DND-41 (cell line): ENCODE data around the gene CCDC82.

Experiments used
- ATAC-seq: fragments of 200-7000 bp; cut with Tn5 transposase; 3 replicates; pipeline ENCODE4 v1.9.1; 2021; ENCODE audit warnings: low read depth; ENCODE audit not compliant: insufficient read depth
- DNase-seq: peaks from one replicate; pipeline ENCODE4 v3.0.0-alpha.2; 2020
- H2AFZ ChIP-seq: 2 replicates; pipeline ENCODE4 v1.6.0; 2012; ENCODE audit warnings: low read depth, low read length
- H3K27ac ChIP-seq: 2 replicates; pipeline ENCODE4 v1.5.1; 2012; ENCODE audit warnings: low read length, inconsistent platforms
- H3K27me3 ChIP-seq: fragments of 200-600 bp; sonication (generic); 2 replicates; pipeline ENCODE4 v1.6.0; 2012; ENCODE audit warnings: low read length, mild to moderate bottlenecking, inconsistent platforms; ENCODE audit not compliant: insufficient read depth, poor library complexity
- H3K36me3 ChIP-seq: 2 replicates; pipeline ENCODE4 v1.5.1; 2012; ENCODE audit warnings: low read length, inconsistent platforms; ENCODE audit not compliant: insufficient read depth
- H3K4me1 ChIP-seq: 2 replicates; pipeline ENCODE4 v1.5.1; 2012; ENCODE audit warnings: mild to moderate bottlenecking, low read length; ENCODE audit not compliant: insufficient read depth
- H3K4me2 ChIP-seq: 2 replicates; pipeline ENCODE4 v1.6.0; 2012; ENCODE audit warnings: mild to moderate bottlenecking, moderate library complexity, low read length, inconsistent platforms; ENCODE audit not compliant: insufficient read depth
- H3K4me3 ChIP-seq, 2 experiments: fragments of 200-600 bp in 1 of 2; shearing (Covaris generic) in 1 of 2; 2 replicates each; pipeline ENCODE4 v1.5.1; 2012 to 2016; ENCODE audit warnings: inconsistent platforms in 2 of 2, low read length in 2 of 2, mild to moderate bottlenecking in 2 of 2, low read depth in 1 of 2, moderate library complexity in 1 of 2
- H3K79me2 ChIP-seq: 2 replicates; pipeline ENCODE4 v1.6.0; 2012; ENCODE audit warnings: low read length, inconsistent platforms; ENCODE audit not compliant: insufficient read depth
- H3K9ac ChIP-seq: 2 replicates; pipeline ENCODE4 v1.6.0; 2012; ENCODE audit warnings: low read depth, mild to moderate bottlenecking, inconsistent platforms, low read length, moderate library complexity
- H3K9me3 ChIP-seq: 2 replicates; pipeline ENCODE4 v1.5.1; 2012; ENCODE audit warnings: low read length, moderate library complexity, mild to moderate bottlenecking, inconsistent platforms; ENCODE audit not compliant: insufficient read depth, severe bottlenecking
- H4K20me1 ChIP-seq: 2 replicates; pipeline ENCODE4 v1.6.0; 2012; ENCODE audit warnings: low read length; ENCODE audit not compliant: insufficient read depth
- CTCF ChIP-seq: IDR thresholded peaks from 2 replicates; pipeline ENCODE4 v1.5.1; 2012; ENCODE audit warnings: borderline replicate concordance, low read length, moderate library complexity, mild to moderate bottlenecking; ENCODE audit not compliant: poor library complexity, severe bottlenecking; ENCODE audit errors: extremely low read depth
- EZH2 ChIP-seq: IDR thresholded peaks from 3 replicates; pipeline ENCODE4 v1.6.1; 2012; ENCODE audit warnings: borderline replicate concordance, low read depth, mild to moderate bottlenecking, moderate library complexity, low read length, inconsistent platforms; ENCODE audit not compliant: severe bottlenecking

Gene CCDC82

GRCh38 chr11:96356848-96357247, 32.9 kb downstream of the CCDC82 start:
- TF ChIP-seq CTCF (no peak), EZH2 (no peak)
- ATAC-seq, result no peak
- no peak overlapping the region for H3K4me3 ChIP-seq
- no peak overlapping the region for H3K4me2 ChIP-seq
- H4K20me1 ChIP-seq, result no peaks in the 10 kb centered on the region
- no peaks in the 10 kb centered on the region for H3K79me2 ChIP-seq
- DNase-seq, result no peak
- no peaks in the 10 kb centered on the region for H3K4me1 ChIP-seq
- H3K36me3 ChIP-seq, result peaks cover 39% of the 10 kb centered on the region
- no peaks in the 10 kb centered on the region for H3K27me3 ChIP-seq
- H3K9me3 ChIP-seq, result no peaks in the 10 kb centered on the region
- H2AFZ ChIP-seq, result no peak overlapping the region
- H3K9ac ChIP-seq, result no peak overlapping the region
- H3K27ac ChIP-seq, result no peak overlapping the region

- peak; percentile 93 for DNase-seq
- H3K27ac ChIP-seq, result peak within 1 kb of the TSS; percentile 84
- peak within 1 kb of the TSS; percentile 80 for H3K4me2 ChIP-seq
- H2AFZ ChIP-seq, result peak within 1 kb of the TSS; percentile 94
- peaks cover 50% of the 10 kb centered on the region for H3K4me1 ChIP-seq
- peak; percentile 96 for ATAC-seq
- H3K4me3 ChIP-seq, result peak within 1 kb of the TSS; percentile 63 to 69
- no peaks in the 10 kb centered on the region for H3K27me3 ChIP-seq
- H3K9me3 ChIP-seq, result no peaks in the 10 kb centered on the region
- no peaks in the 10 kb centered on the region for H3K36me3 ChIP-seq
- no peaks in the 10 kb centered on the region for H4K20me1 ChIP-seq
- peak within 1 kb of the TSS; percentile 68 for H3K9ac ChIP-seq
- H3K79me2 ChIP-seq, result peaks cover 36% of the 10 kb centered on the region
- TF ChIP-seq EZH2, result no peak
- TF ChIP-seq CTCF, result peak; percentile 90
Observed at GRCh38 chr11:96342961-96343711, 46.6 kb downstream of the CCDC82 start, which contains the start of gene MAML2. MAML2 (minus strand) TSS chr11:96343195; CDS start chr11:96341895, 1,300 bp downstream.

DNA sequence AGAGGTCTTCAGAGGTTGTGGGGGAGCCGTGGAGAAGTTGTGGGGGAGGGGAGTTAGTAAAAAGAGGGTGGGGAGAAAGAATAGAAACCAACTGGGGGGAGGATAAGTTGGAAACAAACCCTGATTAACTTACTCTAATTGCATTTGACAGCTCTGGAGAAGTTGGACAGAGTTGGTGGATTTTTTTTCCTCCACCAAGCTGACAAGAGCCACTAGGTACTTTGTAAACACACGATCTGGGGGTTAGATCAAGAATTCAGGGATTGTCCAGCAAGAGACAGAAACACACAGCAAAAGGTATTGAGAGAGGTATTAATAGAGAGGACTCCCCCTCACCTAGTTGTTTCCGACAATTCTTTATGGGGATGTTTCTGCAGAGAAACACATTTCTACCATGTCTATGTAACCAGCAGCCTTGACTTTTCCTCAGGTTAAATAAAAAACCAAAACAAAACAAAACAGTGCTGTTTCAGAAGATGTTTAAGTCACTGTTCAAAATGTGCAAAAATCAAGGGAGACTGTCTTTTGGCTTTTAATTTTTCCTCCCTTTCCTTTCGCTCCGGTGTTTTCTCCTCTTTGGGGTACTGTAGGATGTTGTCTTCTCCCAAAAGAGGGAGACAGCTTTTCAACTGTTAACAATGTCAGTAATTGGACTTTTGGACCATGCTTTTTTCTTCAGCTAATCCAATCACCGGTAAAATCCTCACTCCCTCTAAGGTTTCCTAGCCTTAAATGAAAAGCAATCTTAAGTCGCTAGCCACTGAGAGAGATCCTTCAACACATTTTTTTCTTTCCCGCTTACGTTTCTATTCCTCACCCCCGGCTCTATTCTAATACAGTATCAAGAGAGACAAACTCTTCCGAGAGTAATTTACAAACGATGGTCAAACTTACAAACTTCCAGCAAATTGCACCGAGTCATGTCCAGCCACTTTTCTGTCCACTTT, 47.4 kb downstream of the CCDC82 start:
- Histone ChIP-seq H3K9me3 (no peaks in the 10 kb centered on the region), H3K9ac (peak overlapping the region; percentile 68), H3K4me2 (peak overlapping the region; percentile 80), H3K79me2 (peaks cover 40% of the 10 kb centered on the region), H2AFZ (peak overlapping the region; percentile 94), H3K4me3 (peak overlapping the region; percentile 63 to 69), H3K27ac (peak overlapping the region; percentile 84), H3K4me1 (peaks cover 59% of the 10 kb centered on the region), H4K20me1 (no peaks in the 10 kb centered on the region), H3K27me3 (no peaks in the 10 kb centered on the region), H3K36me3 (no peaks in the 10 kb centered on the region)
- DNase-seq, result no peak
- ATAC-seq, result peak; percentile 16; the same call in 2 of the 3 replicates
- TF ChIP-seq EZH2 (no peak), CTCF (no peak)
